Inferior parietal cortex (tissue), 1 donor: Measurements from ENCODE around the gene GTF2H2.
"Not testable (repeated sequence)": the region's sequence is repeated elsewhere in the genome, so short reads cannot be mapped to it uniquely, and the experiment has no call there.

Source experiments
- DNase-seq: peaks from one replicate; pipeline ENCODE4 v3.0.0-alpha.2; 2016; ENCODE audit errors: extremely low spot score

The GTF2H2 gene

DNA sequence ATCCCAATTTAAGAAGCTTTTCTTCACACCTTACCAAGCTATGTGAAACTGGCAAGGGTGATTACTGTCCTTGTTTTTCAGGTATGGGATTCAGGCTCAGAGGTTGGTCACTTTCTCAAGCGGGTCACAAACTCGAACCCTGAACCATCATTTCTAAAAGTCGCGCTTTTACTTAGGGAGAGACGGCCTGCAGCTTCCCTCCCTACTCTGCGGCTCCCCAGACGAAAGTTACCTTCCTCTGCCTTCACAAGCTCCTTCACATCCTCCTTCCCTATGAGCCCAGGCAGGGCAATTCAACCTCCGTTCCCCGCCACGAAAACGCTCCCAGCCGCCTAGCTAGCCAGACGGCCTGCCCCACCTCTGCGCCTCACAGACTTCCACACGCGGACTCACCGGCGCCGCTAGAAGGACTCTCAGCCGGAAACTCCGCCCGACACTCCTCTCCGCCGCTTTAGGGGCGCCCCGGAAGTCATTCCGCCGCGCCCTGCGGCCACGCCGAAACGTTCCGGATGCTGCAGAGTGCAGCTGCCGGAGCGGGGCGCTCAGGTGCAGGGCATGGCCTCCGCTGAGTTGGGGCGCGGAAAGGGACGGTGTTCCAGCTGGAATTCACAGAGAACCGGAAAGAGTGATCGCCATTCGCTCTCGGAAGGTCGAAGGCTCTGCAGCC lies at the start of gene GTF2H2:
Gene GTF2H2 (minus strand): TSS at position 415 of the 667 bp plus-strand sequence. CDS start 4,913 bp downstream, outside the sequence.
- DNase-seq = not testable (repeated sequence)

DNA sequence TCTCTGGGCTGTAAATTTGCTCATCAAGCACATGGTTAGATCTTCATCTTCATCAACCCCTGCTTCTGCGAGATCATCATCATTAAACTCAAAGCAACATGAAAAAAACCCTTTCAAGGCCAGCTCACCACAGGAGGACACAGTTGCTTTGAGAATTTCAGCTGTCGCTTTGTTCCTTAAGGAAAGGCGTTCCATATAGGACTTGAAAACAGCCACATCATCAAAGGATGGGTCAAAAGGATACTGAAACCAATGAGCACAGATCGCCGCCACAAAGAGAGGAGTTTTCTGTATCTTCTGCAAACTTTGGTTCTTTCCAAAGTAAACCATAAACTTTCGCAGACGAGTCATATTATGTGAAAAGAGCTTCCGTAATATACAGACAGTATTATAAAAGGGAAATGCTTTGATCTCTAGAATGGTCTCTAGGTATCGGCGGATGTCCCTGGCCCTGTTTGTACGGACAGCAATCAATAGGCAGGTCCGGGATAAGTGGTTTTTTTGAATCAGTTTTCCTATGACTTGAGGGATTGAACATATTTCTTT lies 42.3 kb upstream of the GTF2H2 start:
- not testable (repeated sequence) for DNase-seq

DNA sequence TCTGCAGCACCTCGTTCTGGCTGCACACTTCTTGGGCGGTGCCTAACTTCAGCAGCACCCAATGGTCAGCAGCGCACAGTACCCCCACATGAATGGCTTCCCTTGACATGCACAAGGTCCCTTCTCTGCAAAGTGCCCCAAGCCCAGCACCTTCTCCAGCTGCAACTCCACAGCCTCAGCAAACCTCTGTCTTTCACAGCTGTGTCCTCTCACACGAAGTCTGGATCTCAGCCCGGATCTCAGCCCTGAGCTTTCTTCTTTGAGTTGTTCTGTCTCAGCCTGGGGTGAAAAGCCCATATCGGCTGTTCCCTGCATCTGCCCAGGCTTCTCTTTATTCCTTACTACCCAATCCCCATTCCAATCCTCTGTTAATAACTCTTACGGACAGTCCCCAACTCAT lies 32.5 kb upstream of the GTF2H2 start:
- DNase-seq = not testable (repeated sequence)

GRCh38 chr5:71097930-71098203 lies 30.4 kb upstream of the GTF2H2 start:
- not testable (repeated sequence) for DNase-seq

DNA sequence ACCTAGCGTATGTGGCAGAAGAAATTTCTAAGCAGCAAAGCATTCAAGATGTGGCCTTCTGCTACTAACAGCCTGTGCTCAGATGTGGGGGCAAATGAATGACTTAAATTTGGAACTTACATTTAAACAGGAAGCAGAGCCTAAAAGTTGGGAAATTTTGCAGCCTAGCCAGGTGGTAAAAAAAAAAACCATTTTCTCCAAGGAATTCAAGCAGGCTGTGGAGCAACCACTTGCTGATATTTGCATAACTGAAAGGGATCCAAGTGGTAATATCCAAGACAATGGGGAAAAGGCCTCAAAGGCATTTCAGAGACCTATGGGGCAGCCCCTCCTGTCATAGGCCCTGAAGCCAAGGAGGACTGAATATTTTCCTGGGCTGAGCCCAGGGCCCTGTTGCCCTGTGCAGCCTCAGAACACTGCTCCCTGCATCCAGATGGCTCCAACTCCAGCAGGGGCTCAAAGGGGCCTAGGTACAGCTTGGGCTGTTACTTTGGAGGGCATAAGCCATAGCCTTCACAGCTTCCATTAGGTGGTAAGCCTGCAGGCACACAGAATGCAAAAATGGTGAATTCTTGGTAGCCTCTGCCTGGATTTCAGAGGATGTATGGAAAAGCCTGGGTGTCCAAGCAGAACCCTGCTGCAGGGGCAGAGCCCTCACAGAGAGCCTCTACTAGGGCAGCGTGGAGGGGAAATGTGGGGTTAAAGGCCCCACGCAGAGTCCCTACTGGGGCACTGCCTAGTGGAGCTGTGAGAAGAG lies 29.9 kb upstream of the GTF2H2 start:
- DNase-seq = not testable (repeated sequence)

DNA sequence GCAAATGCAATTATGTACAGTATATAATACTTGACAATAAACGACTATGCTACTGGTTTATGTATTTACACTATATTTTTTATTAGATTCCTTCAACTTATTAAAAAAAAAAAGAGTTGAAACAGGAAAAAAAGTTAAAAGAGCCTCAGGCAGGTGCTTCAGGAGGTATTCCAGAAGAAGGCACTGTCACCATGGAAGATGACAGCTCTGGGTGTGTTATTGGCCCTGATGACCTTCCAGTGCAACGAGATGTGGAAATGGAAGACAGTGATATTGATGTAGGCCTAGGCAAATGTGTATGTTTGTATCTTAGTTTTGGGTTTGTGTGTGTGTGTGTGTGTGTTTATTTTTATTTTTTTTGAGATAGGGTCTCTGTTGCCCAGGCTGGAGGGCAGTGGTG lies 22.3 kb upstream of the GTF2H2 start:
- not testable (repeated sequence) for DNase-seq

- not testable (repeated sequence) for DNase-seq
Measured at GRCh38 chr5:71088754-71089153, 21.3 kb upstream of the GTF2H2 start.

DNA sequence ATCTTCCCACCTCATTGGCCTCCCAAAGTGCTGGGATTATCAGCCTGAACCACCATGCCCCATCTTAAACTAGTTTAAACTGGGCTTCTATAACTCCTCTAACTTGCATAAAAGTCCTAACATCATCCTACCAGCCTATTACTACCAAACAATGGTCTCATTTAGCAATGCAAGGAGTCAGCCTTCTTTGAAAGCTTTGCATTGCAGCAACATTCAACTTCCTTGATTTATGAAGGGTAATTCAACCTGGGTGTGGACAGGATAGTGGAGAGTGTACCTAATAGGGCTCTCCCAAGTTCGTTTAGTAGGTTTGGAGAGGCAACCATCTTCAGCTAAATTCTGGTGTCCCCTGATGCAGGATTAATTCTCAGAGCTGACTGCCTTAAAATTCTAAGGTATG lies 18.7 kb upstream of the GTF2H2 start:
- DNase-seq = not testable (repeated sequence)

DNA sequence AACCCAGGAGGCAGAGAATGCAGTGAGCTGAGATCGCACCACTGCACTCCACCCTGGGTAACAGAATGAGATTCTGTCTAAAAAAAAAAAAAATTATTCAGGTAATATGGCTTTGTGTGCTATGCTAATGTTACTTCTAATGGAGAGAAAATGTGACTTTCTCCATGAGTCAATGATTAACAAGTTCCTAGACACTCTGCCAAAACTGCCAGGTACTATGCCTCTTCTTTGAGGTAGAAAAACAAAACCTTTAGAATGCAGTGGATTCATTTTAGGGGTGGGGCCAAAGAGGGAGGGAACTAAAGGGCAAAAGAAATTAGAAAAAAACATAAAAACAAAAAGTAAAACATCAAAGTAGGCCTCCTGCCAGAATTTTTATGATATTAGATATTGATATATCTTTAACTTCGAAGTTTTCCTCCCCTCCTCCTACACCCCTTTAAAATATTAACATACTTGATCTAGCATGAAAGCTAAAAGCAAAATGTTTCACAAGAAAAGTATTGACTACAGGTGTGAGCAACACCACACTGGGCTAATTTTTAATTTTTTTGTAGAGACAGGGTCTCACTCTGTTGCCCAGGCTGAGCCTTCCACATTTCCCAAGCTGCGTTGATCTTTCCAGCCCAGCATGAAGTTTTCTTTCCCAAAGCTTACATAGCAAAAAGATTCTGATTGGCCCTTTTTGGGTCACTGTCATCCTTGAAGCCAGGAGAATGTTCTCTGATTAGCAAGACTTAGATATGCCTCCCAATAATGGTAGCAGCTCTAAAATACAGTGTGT lies 17.0 kb upstream of the GTF2H2 start:
- not testable (repeated sequence) for DNase-seq

GRCh38 chr5:71082898-71083297 lies 15.4 kb upstream of the GTF2H2 start:
- not testable (repeated sequence) for DNase-seq

DNA sequence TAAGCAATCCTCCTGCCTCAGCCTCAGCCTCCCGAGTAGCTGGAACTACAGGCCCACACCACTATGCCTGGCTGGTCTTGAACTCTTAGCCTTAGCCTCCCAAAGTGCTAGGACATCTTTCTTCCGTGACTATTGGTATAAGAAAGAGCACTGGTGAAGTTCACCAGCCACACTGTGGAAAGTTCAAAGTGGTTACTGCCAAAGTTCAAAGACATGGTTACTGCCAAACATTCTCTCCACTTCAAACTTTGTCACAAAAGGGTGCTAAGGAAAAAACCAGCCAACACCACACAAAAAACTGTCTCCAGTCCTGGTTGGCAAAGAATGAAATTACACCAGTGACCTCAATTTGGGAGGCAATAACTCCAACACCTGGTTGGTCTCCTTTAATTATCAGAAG lies 14.9 kb upstream of the GTF2H2 start:
- DNase-seq = not testable (repeated sequence)

GRCh38 chr5:71061322-71061721 lies 6.2 kb downstream of the GTF2H2 start:
- DNase-seq = not testable (repeated sequence)

- not testable (repeated sequence) for DNase-seq
Measured at GRCh38 chr5:71059426-71059825, 8.1 kb downstream of the GTF2H2 start.

DNA sequence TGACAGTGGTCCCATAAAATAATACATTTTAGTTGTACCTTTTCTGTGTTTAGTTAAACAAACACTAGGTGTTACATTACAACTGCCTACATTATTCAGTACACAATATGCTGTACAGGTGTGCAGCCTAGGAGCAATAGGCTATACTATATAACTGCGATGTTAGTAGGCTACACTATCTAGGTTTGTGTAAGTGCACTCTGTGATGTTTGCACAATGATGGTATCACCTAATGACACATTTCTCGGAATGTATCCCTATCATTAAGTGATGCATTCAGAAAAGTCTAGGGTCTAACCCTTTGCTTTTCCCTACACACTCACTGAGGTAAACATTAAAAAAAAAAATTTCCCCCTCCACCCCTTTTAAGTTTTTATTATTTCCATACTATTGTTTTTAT lies 22.7 kb downstream of the GTF2H2 start:
- not testable (repeated sequence) for DNase-seq

GRCh38 chr5:71044128-71044527 lies 23.3 kb downstream of the GTF2H2 start:
- DNase-seq = not testable (repeated sequence)

DNA sequence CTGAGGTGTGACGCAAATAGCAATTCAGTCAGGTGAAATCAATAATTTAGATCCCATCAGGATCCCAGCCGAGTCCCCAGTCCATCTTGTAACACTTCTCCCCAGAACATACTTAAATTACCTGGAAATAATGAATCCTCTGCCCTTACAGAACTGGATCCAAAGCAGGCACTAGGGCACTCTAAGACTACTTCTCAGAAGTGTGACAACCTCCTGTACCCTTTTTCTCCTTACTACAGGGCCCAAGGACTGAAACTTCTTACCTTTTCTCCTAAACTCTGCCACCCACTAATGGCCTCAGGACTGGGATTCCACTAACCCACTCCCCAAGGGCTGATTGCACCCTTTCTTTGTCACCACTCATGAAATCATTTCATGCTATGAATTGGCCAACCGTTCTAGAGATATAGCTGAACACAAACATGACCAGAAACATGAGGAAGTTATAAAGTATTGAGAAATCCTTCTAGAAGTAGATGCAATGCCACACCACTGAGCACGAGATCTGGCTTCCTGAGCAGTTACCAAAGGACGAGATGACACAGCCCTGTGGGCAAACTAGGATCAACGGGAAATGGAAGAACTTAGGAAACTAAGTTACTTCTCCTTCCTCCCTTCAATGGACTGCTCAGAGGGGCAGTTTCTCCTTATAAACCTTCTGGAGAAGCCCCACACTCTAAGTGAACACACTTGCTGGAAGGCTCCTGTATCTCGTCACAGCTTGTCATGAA lies 36.3 kb downstream of the GTF2H2 start:
- not testable (repeated sequence) for DNase-seq

GRCh38 chr5:71025289-71025953 lies 42.1 kb downstream of the GTF2H2 start, which contains the start of gene NAIP:
Gene NAIP (minus strand): TSS chr5:71025339. CDS start chr5:71012915, 12,424 bp downstream.
- not testable (repeated sequence) for DNase-seq

DNA sequence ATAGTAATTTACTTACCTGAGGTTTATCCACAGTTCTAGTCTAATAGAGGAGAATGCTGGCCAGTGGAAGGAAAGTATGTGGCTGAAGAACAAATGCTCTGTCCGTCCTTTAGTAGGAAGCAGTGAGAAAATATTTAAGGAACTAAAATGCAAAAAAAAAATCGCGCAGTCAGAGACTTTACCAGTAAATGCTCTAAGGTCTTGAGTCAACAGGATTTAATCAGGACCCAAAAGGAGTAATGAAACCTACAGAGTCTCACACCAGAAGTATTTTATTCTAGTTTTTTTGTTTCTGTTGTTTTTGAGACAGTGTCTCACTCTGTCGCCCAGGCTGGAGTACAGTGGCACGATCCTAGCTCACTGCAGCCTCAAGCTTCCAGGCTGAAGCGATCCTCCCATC lies 46.8 kb downstream of the GTF2H2 start:
- not testable (repeated sequence) for DNase-seq

- DNase-seq = not testable (repeated sequence)
Measured at GRCh38 chr5:71018376-71019005, 49.0 kb downstream of the GTF2H2 start.

DNA sequence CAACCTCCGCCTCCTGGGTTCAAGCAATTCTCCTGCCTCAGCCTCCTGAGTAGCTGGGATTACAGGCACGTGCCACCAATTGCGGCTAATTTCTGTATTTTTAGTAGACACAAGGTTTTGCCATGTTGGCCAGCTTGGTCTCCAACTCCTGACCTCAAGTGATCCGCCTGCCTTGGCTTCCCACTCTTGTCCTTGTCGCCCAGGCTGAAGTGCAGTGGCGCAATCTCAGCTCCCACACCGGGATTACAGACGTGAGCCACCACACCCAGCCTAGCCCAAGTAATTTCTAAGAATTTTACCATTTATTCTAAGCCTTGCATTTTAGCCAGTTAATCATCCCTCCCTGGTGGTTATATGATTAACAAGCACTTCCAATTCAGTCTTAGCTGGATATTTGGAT lies 53.3 kb downstream of the GTF2H2 start:
- DNase-seq = no peak
